ENCODE data around the gene GJD4. TPM values are rescaled to one million over a fixed set of nuclear protein-coding genes. Genes with fewer than 3 reads are reported as not detected.
A peak's percentile ranks its signal among the peaks of the same experiment; 100 is the strongest.

The GJD4 gene, protein sequence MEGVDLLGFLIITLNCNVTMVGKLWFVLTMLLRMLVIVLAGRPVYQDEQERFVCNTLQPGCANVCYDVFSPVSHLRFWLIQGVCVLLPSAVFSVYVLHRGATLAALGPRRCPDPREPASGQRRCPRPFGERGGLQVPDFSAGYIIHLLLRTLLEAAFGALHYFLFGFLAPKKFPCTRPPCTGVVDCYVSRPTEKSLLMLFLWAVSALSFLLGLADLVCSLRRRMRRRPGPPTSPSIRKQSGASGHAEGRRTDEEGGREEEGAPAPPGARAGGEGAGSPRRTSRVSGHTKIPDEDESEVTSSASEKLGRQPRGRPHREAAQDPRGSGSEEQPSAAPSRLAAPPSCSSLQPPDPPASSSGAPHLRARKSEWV
- under 1 TPM in 1 of 4 donors, not detected in 3; 0.08 TPM for polyA plus RNA-seq (ENCODE audit: insufficient read length in 4 of 4)

DNA sequence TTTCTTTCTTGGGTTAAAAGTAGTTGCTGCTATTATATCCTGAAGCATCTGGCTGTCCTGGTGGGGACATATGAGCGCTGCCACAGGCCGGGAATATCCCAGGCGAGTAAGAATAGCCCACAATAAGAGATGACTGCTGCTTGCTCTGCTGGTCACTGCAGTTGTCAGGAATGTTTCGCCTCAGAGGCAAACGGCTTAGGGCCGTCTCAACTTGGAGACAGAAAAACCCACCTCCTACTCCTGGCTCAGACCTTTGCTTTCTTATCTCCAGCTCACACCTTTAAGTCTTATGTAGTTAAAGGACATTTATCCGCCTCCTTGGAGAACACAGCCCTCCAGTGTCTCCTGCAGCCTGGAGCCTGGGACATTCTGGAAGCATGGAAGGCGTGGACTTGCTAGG lies at the start of gene GJD4:
GJD4 (plus strand) TSS at position 151 of the 400 bp plus-strand sequence; CDS start at position 378, 227 bp downstream.
- DNase-seq (ENCODE audit: low read depth in 4 of 4, low spot score in 3 of 4): no peak

DNA sequence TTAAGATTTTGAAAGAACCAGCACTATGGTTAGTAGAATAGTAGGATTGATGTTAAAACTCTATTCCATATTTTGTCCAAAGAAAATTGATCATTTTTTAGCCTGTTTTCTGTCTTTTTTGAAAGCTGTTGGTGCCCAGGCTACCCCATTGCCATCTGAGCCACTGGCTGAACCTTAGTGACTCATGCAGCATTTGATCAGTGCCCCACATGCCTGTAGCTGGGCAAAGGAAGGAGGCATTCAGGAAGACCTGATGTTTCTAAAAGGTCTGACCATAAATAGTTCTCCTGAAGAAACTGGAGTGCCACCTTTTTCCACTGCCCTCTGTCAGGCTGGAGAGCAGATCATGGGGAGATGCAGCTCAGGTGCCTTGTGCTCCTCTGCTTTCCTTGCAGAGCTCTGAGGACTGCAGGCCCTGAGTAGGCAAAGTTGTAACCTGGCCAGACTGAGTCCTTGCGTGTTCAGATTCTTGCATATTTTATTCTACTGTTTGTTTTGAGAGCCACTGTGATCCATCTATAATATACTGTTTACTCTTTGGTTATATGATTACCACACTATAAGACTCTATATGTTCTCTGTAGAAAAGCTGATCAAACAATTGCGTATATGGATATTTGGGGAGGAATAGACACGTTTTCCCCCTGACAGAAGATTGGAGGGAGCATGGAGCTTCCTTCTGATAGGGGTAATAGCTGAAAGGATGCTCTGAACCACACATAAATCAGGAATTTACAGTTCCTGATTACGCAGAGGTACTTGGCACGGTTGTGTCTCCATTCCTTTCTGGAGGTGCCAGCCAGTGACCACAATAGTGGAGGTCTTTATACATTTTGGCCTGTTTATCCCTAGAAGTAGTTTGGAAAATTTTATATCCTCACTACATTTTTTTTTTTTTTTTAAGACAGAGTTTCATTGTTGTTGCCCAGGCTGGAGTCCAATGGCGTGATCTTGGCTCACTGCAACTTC lies 48.9 kb upstream of the GJD4 start:
- no peak for DNase-seq (ENCODE audit: low read depth in 4 of 4, low spot score in 3 of 4)

DNA sequence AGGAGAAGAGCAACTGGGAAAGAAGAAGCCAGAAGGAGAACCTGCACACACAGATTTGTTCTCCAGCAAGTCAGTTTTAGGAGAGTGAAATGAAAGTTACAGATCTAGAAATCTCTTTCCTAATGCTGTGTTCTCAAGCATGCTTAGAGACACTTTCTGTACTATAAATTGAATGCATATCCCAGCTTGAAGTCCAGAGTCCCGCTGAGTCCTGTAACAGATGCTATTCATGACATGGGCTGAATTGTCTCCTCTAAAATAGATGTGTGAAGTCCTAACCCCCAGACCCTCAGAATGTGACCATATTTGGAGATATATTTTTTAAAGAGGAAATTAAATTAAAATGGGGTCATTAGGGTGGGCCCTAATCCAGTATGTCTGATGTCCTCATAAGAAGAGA lies 46.9 kb upstream of the GJD4 start:
- DNase-seq (ENCODE audit: low read depth in 4 of 4, low spot score in 3 of 4): no peak

DNA sequence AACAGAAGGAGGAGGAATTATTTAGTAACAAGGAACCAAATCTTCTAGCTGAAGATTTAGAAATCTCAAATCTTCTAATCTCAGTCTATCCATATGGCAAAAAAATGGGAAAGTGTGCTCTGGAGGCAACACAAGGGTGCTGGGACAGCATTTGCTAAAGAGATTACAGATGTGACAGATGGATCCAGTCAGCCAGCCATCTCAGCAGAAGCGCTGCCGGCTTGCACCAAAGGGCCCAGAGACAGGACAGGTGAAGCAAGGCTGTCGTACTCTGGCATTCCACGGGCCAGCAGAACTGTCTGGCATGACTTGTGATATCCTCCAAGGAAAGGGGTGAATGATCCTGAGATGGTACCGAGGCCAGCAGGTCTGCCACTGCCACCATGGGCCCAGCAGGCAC lies 45.7 kb upstream of the GJD4 start:
- no peak for DNase-seq (ENCODE audit: low read depth in 4 of 4, low spot score in 3 of 4)

DNA sequence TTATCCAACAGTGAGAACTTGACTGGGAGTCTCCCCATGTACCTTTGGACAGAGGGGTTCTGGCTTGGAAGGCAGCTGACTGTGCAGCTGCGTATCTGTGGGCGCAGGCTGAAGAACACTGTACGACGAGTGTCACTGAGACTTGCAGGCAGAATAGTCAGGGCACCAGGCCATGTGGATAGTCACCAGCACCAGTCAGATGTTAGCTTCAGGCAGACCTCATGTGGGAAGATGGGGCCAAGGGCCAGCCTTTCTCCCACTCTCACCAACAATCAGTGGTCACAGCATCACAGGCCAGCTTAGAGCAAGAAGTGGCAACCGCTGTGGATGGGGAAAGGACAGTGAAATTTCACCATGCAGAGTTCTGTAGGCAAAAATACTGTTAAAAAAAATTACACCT lies 43.4 kb upstream of the GJD4 start:
- DNase-seq (ENCODE audit: low read depth in 4 of 4, low spot score in 3 of 4): no peak

DNA sequence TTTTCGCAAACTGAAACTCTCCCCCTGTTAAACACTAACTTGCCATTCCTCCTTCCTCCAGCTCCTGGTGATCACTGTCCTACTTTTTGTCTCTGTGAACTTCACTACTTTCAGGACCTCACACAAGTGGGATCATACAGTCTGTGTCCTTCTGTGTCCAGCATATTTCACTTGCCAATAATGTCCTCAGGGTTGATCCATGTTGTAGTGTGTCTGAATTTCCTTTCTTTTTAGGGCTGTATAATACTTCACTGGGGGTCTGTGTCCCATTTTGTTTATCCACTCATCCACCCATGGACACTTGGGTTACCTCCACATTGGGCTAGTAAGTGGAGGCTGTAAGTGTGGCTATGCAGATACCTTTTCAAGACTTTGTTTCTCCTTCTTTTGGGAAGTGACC lies 42.7 kb upstream of the GJD4 start:
- no peak for DNase-seq (ENCODE audit: low read depth in 4 of 4, low spot score in 3 of 4)

DNA sequence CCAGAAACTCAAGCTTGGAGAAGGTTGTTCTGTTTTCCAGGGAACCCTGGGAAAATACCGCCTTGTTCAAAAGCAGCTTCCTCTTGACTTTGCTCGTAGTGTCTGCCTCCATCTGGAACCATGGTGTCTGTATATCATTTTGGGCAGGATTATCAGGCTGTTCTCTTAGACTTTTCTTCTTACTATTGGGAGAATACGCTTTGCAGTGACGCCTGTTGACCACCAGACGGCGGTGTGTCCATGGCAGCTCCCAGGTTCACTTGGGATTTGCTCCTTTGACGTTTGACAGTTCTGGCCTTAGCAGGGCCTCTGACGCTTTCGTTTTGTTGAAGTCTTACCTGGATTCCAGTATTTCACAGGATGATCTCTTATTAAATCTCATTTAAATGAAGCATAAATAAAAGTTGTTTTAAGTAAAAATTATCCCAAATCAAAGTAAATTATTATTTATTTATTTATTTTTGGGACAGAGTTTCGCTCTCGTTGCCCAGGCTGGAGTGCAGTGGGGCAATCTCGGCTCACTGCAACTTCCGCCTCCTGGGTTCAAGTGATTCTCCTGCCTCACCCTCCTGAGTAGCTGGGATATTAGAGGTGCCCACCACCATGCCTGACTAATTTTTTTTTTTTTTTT lies 41.8 kb upstream of the GJD4 start:
- peak; percentile 37 to 63 (median 50) for DNase-seq (ENCODE audit: low read depth in 4 of 4, low spot score in 3 of 4)

DNA sequence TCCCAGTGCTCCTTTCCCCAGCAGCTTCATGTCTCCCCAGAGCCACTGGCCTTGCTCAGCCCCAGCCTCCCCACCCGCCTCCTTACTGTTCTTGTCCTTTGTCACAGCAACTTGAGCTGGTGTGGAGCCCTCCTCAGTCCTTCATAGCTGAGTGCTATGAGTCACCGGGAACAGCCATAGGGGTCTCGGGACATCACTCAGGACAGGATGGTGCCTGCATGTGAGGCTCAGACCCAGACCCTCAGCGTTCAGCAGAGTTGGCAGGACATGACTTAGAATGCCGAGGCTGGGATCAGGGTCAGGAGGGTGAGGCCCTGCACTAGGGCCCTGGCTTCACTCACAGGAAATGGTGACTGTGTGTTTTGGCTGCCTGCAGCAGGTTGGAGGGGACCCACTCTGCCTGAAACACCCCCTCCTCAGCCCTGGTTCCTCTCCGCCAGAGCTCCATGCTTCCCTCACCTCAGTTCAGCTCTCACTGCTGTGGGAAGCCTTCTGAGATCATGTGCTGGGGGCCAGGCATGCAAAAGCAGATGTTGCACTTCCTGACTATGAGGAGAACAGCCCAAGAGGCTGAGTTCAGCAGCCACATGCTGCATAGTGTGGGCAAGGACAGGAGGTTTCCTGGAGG lies 40.7 kb upstream of the GJD4 start:
- no peak for DNase-seq (ENCODE audit: low read depth in 4 of 4, low spot score in 3 of 4)

DNA sequence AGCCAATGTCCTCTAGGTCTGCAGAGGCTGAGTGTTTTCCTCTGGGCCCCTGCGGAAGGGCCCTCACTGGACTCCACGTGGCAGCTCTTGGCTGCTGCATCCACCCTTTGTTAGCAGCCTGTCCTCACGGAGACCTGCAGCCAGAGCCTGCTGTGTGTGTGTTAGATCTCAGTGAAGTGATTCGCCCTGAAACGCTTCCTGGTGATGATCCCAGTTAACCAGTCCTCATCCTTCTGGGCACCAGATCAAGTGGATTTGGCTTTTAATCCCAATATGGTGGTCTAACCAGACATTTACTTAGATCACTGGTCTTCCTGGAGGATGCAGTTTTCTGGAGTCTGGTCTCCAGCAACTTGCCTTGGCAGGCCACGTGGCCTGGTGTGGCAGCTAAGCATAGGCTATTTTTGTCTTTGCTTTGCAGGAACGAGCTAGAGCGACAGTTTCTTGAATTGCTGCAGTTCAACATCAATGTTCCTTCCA lies 39.5 kb upstream of the GJD4 start:
- no peak for DNase-seq (ENCODE audit: low read depth in 4 of 4, low spot score in 3 of 4)

DNA sequence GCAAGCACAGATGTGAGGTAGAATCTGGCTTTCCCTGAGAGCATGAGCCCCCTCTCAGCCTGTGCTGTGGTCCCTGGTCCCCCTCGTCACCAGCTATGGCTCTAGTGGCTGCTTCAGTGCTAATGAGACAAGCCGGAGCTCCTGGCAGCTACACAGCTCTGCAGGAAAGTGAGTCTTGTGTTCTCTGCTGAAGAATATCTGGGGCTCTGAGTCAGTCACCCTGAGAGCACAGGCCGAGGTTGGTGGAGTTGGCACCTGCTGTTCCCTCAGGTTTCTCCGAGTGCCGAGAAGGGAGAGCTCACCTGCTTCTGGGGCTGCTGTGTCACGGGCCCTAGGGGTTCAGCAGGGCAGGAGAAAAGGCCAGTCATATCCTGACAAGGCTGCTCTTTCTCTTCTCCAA lies 37.2 kb upstream of the GJD4 start:
- DNase-seq (ENCODE audit: low read depth in 4 of 4, low spot score in 3 of 4): no peak

DNA sequence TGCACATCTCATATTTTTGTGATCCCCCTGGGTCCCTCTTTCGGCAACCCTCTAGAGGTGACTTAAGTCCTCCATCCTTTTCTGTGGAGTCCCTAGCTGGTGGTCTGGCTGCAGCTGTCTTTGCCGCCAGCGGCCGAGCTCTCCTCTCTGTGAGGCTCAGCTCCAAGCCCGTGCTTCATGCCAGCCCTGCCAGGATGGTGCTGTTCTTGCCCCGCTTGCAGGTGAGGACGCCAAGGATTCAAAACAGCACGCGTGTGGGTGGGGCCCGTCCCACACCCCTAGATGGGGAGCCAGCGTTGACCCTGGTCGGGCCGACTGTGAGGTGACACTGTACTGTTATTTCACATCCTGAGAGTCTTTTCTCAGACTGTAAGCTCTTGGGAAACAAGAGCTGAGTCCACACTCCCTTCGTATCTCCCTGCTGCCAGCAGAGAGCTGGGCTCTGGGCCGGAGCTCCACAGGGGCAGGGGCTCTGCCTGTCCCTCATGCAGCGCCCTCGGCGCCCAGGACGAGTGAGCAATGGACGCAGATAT lies 36.6 kb upstream of the GJD4 start:
- DNase-seq (ENCODE audit: low read depth in 4 of 4, low spot score in 3 of 4): no peak

DNA sequence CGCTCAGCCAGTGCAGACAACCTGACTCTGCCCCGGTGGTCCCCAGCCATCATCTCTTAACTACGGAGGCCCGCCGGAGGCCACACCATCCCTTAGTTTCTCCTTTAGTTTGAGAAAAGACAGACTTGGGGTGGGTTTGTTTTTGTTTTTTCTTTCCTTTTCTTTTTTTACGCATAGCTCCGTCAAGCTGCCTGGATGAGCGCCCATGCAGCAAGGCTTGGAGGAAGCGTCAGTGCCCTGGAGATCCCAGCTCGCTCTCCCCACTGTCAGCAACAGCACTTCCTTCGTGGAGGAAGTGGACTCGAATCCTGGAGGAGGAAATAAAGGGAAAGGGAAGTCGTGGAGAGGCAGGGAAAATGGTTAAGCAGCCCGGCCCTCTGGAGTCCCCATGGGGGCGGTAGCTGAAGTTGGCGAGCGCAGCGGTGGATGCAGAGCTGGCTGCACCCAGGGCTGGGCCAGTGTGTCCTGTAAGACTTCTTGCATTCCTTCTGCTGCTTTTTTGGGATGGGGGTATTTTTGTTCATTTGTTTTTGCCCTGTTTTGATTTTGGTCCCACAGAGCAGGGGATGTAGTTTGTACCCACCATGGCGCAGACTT lies 35.9 kb upstream of the GJD4 start:
- DNase-seq (ENCODE audit: low read depth in 4 of 4, low spot score in 3 of 4): no peak

DNA sequence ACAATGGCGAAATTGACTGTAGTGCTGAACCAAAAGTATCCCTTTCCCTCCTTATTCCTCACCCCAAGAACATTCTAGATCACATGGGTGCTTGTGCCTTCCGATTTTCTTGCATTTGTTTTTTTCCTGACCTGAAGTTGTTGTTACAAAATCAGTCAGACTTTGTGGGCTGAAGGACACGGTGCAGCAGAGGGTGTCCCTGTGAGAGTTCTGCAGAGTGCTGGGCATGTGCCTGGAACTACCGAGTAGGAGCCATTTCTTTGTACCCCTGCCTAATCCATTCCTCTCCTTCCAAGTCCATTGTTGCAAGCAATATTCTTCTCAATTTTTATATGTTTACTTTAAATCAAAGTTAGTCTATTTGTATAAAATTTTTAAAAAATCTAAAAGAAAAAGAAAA lies 35.3 kb upstream of the GJD4 start:
- no peak for DNase-seq (ENCODE audit: low read depth in 4 of 4, low spot score in 3 of 4)

DNA sequence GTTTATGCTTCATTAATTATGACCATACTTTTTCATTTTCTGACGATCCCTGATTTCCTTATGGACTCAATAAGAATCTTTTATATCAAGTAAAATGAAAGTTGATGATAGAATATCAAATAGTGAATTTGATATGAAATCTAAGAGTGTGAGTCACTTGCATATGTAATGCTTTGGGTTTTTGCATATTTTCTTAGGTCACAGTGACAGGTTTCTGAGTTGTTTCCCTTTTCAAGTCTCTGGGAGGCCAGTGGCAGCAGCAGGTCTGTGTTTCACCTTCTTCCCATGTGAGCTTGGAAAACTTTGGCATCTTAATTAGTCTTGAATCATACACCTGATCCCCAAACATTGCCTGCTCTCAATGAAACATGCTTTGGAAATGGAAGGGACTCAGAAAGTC lies 34.7 kb upstream of the GJD4 start:
- DNase-seq (ENCODE audit: low read depth in 4 of 4, low spot score in 3 of 4): no peak

DNA sequence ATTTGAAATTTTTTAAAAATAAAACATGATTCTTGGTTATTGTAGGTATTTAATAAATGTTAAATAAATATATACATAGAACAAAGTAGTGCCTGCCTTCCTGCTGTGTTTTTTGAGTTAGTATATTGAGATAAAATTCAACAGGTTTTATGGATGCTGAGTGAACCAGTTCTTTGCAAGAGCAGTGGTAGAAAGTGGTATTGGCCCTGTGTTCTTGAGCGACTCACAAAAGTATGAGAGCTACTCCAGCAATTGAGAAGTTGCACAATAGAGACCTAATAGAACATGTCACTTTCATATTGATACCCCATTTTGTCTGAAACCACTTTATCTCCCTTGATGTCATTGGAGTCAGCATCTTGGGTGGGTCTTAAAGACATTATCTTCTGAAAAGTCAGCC lies 32.6 kb upstream of the GJD4 start:
- no peak for DNase-seq (ENCODE audit: low read depth in 4 of 4, low spot score in 3 of 4)

DNA sequence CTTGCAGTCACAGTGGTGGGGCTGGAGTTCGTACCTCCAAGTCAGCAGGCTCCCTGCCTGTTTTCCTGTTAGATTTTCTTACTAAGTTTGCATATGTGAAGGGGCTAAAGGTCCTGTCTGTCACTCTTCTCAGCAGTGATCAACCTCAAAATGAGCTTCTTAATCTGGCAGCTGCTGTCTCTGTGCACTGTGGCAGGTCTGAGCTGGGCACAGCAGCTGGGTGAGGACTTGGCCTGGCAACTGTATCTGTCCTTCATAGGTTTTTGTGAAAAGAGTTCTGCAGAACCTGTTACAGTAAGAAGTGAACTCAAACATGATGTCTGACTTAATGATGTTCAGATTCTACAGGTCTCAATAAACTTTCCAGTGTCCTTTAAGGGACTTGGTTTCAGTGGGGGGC lies 31.3 kb upstream of the GJD4 start:
- DNase-seq (ENCODE audit: low read depth in 4 of 4, low spot score in 3 of 4): no peak

DNA sequence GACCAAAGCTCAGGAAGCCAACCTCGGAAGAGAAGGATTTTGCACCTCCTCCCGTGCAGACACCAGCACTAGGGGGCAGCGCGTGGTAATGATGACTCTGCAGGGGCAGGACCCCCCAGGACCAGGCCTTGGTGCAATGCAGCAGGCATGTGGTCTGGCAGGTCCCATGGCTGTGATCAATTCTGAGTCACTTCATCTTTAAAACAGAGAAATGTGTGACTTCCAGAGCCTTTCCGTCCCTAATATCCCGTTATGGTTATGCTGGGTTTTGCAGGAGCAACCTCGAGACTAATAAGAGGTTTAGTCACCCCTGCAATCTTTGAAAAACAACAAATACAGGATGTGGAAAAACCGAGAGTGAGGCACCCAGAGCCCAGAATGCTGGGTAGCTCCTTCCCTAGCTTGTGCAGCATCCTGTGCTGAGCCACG lies 30.2 kb upstream of the GJD4 start:
- DNase-seq (ENCODE audit: low read depth in 4 of 4, low spot score in 3 of 4): no peak

DNA sequence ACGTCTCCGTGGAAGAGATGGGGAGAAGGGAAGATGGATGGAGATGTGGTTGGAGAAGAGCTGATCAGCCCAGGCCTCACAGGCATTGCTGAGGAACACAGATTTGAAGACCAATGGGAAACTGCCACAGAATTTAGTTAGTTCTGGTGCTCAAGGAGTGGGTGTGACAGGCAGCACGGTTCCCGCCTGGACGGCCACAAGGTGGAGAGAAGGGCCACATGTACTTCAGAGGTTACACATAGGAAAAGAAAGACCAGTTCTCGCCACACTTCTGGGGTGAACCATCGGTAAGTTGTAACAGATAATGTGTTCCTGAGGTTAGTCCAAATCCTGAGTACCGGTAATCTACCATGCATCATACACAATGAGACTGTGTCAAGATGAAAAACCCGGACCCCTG lies 29.5 kb upstream of the GJD4 start:
- DNase-seq (ENCODE audit: low read depth in 4 of 4, low spot score in 3 of 4): no peak

DNA sequence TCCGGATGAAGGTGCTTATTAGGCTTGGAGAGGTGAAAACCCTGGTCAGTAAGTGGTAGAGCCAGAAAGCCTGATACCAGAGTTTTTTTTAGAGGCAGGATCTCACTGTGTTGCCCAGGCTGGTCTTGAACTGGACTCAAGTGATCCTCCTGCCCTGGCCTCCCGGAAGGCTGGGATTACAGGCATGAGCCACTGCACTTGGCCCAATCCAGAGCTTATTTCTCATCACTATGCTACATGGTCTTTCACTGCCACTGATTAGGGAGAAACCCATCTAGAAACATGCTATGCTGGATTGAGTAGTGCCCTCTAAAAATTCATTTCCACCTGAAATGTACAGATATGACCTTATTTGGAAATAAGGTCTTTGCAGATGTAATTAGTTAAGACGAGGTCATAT lies 28.4 kb upstream of the GJD4 start:
- no peak for DNase-seq (ENCODE audit: low read depth in 4 of 4, low spot score in 3 of 4)
